GM21381 (cell line): ENCODE results near the gene PLCD1.
A peak's percentile ranks its signal among the peaks of the same experiment; 100 is the strongest.

Experiments used
- ATAC-seq: cut with Tn5 transposase; IDR thresholded peaks from one replicate; pipeline ENCODE4 v1.9.1; 2021; ENCODE audit warnings: mild to moderate bottlenecking, moderate library complexity; ENCODE audit not compliant: unreplicated experiment

The PLCD1 gene

GRCh38 chr3:38001456-38002081 lies 27.9 kb downstream of the PLCD1 start:
- ATAC-seq = no peak

DNA sequence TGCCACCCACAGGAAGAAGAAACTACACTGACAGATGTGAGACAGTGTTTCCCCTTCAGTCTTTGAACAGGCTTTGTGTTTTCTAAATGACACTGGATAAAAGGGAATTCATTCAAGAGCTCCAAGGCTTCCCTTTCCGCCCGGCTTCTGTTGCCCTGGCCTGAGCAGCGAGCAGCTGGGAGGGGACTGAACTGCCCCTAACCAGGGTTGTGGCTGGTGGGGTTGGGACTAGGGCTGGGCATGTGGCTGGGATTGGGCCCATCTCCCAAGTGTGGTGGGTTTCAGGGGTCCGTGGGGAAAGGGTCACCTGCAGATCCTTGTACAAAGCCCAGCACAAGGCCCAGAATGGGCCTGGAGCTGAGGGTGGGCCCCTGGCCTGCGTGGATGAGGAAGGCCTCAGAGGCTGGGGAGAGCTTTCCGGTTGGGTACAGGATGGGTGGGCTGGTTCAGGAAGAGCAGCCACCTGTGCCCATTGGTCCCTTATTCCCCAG lies 28.4 kb downstream of the PLCD1 start:
- ATAC-seq = no peak

DNA sequence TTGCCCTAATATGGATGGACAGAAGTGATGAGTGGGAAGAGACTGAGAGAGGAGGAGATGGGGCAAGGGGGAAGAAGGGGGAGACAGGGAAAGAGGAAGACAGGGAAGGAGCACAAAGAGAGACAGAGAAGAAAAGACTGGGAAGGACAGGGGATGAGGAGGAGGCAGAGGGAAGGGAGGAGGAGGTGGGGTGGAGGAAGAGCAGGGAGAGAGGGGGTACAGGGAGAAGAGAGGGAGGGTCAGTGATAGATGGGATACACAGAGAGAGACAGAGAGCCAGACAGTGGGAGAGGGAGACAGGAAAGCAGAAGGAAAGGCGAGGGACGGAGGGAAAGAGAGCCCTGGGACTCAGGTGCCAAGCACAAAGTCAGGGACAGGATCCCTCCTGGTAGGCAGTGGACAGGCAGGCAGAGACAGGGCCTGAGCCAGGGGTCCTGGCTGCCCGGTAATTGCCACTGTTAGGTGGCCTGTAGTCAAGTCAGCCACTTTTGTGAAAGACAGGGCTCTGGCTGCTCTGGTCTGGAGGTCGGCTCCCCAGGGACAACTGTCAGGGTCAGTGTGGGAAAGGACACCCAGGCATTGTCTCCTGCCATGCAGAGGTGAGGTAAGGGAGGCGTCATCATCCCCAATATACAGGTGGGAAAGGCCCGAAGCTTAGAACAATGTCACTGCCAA lies 29.1 kb downstream of the PLCD1 start:
- no peak for ATAC-seq

- ATAC-seq = no peak
Measured at GRCh38 chr3:37999836-38000235, 29.6 kb downstream of the PLCD1 start.

GRCh38 chr3:37997791-37998370 lies 31.6 kb downstream of the PLCD1 start:
- no peak for ATAC-seq

- no peak for ATAC-seq
Measured at GRCh38 chr3:37997342-37997741, 32.1 kb downstream of the PLCD1 start.

DNA sequence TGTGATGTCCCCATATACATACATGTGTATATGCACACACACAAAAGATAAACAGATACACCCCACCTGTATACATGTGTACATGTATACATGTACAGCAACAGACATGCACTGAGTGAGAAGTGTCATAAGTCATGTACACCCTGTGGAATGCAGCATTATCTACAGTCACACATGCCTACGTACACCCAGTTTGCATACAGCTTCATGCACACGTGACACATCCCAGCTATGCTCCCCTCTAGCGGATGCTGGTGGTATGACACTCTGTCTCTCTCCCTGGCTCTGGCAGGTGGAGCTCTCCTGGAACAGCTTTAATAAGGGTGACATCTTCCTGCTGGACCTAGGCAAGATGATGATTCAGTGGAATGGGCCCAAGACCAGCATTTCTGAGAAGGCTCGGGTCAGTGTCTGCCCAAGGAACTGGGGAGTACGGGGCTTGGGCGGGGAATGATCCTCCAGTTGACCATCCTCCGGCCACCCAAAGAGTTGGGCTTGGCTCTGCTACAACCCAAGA lies 32.6 kb downstream of the PLCD1 start:
- peak; percentile 47 for ATAC-seq

- ATAC-seq = no peak
Measured at GRCh38 chr3:37995652-37996641, 33.5 kb downstream of the PLCD1 start.

GRCh38 chr3:37994639-37994972 lies 34.8 kb downstream of the PLCD1 start:
- no peak for ATAC-seq

DNA sequence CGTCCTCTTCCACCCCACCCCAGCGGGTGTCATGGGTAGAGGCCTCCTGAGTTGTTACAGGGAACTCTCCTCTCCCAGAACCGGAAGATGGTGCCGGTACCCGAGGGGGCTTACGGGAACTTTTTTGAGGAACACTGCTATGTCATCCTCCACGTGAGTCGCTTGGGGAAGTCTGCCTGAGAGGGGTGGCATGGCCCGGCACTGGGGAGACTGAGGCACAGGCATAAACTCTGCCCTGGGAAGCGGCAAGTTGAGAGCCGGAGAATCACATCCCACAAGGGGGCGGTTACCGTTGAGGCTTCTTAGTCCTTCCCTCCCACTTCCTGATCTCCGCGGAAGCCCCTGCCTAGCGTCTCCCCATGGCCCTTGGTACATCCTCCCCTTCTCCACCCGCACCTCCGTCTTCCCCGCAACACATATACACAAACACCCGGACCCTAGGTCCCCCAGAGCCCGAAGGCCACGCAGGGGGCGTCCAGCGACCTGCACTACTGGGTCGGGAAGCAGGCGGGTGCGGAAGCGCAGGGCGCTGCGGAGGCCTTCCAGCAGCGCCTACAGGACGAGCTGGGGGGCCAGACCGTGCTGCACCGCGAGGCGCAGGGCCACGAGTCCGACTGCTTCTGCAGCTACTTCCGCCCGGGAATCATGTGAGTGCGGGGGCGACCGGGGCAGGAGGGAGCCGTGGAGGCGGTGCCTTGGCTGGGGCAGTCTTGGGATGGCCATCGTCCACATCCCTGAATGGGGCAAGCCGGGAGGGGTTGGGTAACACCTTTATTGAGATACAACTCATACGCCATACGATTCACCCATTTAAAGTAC lies 35.4 kb downstream of the PLCD1 start:
- peak; percentile 55 for ATAC-seq

DNA sequence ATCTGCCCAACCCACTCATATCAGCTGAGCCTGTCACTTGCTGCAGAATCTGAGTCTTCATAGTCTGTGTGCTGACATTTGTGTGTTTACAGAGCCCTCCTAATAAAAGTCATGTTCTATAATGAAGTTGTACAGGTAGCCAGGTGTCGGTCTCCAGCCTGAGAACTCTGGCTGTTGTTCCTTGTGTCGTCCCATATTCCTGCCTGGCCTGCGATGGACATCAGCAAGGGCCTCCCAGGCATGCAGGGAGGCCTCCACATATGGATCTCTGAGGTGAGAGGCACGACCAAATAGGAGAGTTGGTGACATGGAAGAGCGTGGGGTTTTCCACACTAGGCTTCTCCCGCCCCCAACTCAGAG lies 36.0 kb downstream of the PLCD1 start:
- ATAC-seq = no peak

- ATAC-seq = no peak
Measured at GRCh38 chr3:37993067-37993455, 36.4 kb downstream of the PLCD1 start.

GRCh38 chr3:37992271-37993066 lies 37.0 kb downstream of the PLCD1 start:
- no peak for ATAC-seq

DNA sequence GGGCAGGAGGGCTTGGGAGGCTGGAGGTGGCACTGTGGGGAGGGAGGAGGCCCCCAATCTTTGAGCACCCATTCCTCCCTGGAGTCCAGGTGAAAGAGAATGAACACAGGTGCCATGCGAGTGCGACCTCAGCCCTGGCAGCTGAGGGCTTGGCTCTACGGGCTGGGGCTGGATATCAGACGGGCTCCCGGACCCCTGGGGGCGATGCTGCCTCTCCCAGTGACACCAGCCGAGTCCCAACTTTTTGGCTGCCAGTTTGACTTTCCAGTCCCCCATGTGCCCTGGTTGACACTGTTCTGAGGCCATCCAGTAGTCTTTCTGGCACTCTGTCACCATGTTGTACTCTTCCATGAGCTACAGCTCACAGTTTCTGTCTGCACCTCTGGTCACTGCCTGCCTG lies 37.6 kb downstream of the PLCD1 start:
- ATAC-seq = no peak

DNA sequence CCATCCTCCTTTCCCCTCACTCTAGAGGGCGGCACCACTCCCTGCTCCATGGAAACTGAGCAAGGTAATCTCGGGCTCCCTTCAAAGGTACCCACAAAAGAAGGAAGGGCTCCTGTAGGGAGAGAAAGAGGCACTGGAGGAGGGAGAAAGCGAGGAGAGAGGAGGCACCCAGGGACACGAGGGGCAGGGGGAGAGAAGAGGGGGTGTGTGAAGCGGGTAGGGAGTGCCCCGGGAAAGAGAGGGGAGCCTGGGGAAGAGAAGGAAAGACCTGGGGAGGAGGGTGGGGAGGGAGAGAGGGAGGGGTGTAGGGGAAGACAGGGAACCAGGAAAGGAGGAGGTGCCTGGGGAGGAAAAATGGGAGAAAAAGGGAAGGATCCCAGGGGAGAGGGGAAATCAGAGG lies 38.3 kb downstream of the PLCD1 start:
- no peak for ATAC-seq

DNA sequence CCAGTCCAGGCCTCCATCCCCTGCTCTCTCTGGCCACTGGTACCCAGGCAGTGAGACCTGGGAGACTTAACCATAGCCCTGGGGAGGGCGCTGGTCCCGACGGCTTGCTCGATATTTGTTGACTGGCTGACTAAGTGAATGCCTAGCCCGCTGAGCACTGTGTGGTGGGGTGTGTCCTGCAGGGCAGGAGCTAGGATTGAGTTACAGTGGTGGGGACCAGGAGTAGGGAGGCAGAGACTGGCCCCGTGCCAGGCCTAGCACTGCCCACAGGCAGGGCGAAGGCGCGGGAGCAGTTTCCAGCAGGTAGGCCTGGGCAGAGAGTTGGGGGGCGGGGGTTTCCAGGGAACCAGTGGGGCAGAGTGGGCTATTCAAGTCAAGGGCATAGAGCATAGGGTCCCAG lies 38.9 kb downstream of the PLCD1 start, which contains the start of gene VILL:
VILL (plus strand) TSS at position 260 of the 400 bp plus-strand sequence. CDS start 2,887 bp downstream, outside the sequence.
- no peak for ATAC-seq

DNA sequence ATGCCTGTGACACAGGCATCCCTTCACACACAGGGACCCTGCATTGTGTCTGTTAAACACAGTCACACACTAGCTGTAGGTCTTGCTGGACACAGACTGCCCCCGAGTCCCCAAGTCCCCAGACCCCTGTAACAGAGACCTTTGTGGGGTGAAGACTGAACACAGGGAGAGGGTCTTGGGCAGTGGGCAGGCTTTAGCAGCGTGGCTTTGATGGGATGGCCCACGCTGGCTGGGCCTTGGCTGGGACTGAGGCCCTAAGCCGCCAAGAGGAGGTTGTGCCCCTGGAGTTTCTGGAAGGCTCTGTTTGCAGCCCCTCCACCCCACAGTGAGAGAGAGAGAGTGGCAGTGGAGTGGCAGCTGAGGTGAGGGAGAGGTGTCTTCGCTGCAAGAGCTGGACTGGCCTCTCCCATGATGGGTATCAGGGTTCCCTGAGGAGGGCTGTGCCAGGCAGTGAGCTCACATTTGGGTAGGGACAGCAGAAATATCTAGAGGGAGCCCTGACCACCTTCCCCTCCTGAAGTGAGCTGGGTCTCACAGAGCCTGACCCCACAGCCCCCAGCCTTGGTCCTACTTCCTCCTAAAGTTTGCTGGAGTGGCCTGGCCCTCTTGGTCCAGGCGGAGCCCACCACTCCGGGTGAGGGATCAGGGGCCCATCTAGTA lies 39.5 kb downstream of the PLCD1 start:
- ATAC-seq = no peak

- no peak for ATAC-seq
Measured at GRCh38 chr3:37988931-37989525, 40.4 kb downstream of the PLCD1 start.
